Left lung (tissue), 10 donors: ENCODE results near the gene ZC3H12D. TPM values are rescaled to one million over a fixed set of nuclear protein-coding genes. Genes with fewer than 3 reads are reported as not detected.

Source experiments
- ATAC-seq: fragments of 200-7000 bp; cut with Tn5 transposase; one replicate; pipeline ENCODE4 v1.9.1; 2020; ENCODE audit warnings: moderate library complexity
- DNase-seq, 4 donors: peaks; one replicate each; pipeline ENCODE4 v3.0.0-alpha.2; 2013 to 2020
- H3K27ac ChIP-seq, 2 donors: fragments of 200-600 bp; sonication (generic) in 1 of 2; one replicate each; pipeline versions ENCODE4 v1.5.0 to v1.8.0; 2020 to 2021
- H3K27me3 ChIP-seq, 2 donors: fragments of 200-600 bp; sonication (generic) in 1 of 2; one replicate each; pipeline versions ENCODE4 v1.5.0 to v1.8.0; 2020 to 2021
- H3K36me3 ChIP-seq, 2 donors: fragments of 200-600 bp; sonication (generic) in 1 of 2; one replicate each; pipeline versions ENCODE4 v1.5.0 to v1.8.0; 2020 to 2021
- H3K4me1 ChIP-seq, 2 donors: fragments of 200-600 bp; one replicate each; pipeline ENCODE4 v1.8.0; 2021
- H3K4me3 ChIP-seq, 2 donors: fragments of 200-600 bp; sonication (generic) in 1 of 2; one replicate each; pipeline versions ENCODE4 v1.5.0 to v1.8.0; 2020 to 2021; ENCODE audit warnings: mild to moderate bottlenecking in 1 of 2
- H3K9me3 ChIP-seq, 2 donors: fragments of 200-600 bp; sonication (generic) in 1 of 2; one replicate each; pipeline versions ENCODE4 v1.5.0 to v1.8.0; 2020 to 2021
- intact Hi-C, 2 donors: fragments of 100-400 bp; cut with DNase I; formaldehyde crosslinking; loops; one replicate each; pipeline versions ENCODE4 v1.11.2 to v1.14.2; 2022
- polyA plus RNA-seq, 6 donors: library from polyadenylated mRNA; unstranded; fragments of 120-200 nt; gene quantifications; one replicate each; pipeline ENCODE4 v1.2.1, GENCODE V29; 2013; ENCODE audit not compliant: insufficient read length in 6 of 6
- total RNA-seq, 2 donors: library from RNA; stranded (reverse); fragmentation: NEBNext Ultra II Directional; extraction: Animal tissue kit (Norgen Biotek cat#: 25700); gene quantifications; one replicate each; pipeline ENCODE4 v1.2.1, GENCODE V29; 2021
- TF ChIP-seq, protein P1 (sequence below), 2 donors: fragments of 200-600 bp; sonication (generic) in 1 of 2; IDR thresholded peaks; one replicate each; pipeline versions ENCODE4 v1.5.0 to v1.8.0; 2021; ENCODE audit warnings: antibody characterized with exemption in 2 of 2
- donor health status: DM: no; HTN: yes; CAD: no.
- donor health status: DM: no; HTN: no; CAD: no.

Gene ZC3H12D
- total and polyA plus RNA-seq, 8 donors, result 0.45 to 4.1 (median 0.85) TPM

DNA sequence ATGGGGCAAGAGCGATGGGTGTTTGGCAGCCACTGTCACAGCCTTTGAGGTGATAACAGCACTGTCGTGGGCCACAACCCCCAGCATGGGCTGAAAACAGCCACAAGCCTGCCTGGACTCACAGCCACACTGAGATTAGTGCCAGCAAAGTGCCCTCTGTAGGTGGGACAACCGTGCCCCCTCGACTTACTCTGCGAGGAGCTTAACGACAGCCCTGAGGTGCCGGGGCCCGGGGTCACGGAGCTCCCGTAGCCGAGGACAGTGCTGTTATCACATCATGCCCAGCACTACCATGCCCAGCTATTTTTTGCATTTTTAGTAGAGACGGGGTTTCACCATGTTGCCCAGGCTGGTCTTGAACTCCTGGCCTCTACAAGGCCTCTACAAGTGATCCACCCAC lies 48.2 kb downstream of the ZC3H12D start:
- Histone ChIP-seq H3K27me3 (no peaks in the 10 kb centered on the region), H3K27ac (no peak overlapping the region), H3K4me1 (peaks cover 0 to 6% of the 10 kb centered on the region in 2 donors), H3K4me3 (no peak overlapping the region), H3K36me3 (no peaks in the 10 kb centered on the region), H3K9me3 (no peaks in the 10 kb centered on the region)
- DNase-seq (no peak), ATAC-seq (no peak)
- intact Hi-C loops, result loop anchor here in 1 of 2 donors (10.0 kb wide), 2 partner anchors 78 to 402 kb away; no protein-coding TSS in a partner anchor
- TF ChIP-seq, protein P1, sequence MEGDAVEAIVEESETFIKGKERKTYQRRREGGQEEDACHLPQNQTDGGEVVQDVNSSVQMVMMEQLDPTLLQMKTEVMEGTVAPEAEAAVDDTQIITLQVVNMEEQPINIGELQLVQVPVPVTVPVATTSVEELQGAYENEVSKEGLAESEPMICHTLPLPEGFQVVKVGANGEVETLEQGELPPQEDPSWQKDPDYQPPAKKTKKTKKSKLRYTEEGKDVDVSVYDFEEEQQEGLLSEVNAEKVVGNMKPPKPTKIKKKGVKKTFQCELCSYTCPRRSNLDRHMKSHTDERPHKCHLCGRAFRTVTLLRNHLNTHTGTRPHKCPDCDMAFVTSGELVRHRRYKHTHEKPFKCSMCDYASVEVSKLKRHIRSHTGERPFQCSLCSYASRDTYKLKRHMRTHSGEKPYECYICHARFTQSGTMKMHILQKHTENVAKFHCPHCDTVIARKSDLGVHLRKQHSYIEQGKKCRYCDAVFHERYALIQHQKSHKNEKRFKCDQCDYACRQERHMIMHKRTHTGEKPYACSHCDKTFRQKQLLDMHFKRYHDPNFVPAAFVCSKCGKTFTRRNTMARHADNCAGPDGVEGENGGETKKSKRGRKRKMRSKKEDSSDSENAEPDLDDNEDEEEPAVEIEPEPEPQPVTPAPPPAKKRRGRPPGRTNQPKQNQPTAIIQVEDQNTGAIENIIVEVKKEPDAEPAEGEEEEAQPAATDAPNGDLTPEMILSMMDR (IDR thresholded peaks at IDR 0.05), result no peak

DNA sequence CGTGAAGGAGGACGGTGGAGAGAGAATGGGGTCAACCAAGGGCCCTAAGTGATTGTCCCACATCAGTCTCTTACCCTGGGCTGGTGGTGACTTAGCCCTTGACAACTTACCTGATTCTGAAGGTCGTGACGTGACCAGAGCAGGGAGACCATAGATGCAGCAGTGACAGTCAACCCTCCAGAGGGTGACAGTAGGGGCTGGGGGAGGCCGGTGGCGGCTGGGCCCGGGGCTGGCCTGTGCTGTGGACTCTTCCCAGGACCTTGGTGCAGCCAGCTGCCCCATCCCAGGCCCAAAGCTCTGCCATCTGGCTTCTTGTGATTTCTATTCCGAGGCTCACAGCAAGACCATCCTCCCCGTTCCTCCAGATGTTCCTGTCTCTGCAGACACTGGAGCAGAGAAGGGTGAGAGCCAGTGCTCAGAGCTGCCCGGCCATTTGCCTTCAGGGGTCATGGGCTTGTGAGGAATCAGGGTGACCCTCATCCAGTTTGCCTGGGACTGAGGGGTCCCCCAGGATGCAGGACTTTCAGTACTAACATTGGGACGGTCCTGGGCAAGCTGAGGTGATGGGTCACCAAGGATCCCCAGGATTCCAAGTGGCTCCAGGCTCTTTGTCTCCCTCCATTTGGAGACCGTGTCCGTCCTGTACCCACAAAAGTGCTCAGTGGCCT lies 48.8 kb downstream of the ZC3H12D start:
- ATAC-seq, result no peak
- no peak overlapping the region for H3K27ac ChIP-seq
- TF ChIP-seq, protein P1 (IDR thresholded peaks at IDR 0.05), result no peak

DNA sequence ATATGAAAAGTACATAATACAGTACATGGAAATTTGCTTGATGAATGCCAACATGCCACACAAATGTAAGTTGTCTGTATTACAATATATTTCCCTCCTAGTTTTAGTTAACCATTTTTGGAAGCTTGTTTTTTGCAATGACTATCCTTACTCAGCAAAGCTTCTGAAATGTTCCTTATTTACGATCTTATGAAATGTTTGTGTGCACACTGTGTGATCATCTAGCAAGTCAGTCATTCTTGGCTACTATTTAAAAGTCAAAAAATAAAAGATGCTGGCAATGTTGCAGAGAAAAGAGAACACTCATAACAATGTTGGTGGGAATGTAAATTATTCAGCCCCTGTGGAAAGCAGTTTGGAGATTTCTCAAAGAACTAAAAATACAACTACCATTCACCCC lies 50.9 kb downstream of the ZC3H12D start:
- H3K4me3 ChIP-seq, result no peak overlapping the region
- H3K27me3 ChIP-seq, result no peaks in the 10 kb centered on the region
- no peak for ATAC-seq
- peaks cover 0 to 6% of the 10 kb centered on the region in 2 donors for H3K4me1 ChIP-seq
- DNase-seq, result no peak
- H3K27ac ChIP-seq, result no peak overlapping the region
- H3K36me3 ChIP-seq, result no peaks in the 10 kb centered on the region
- no peaks in the 10 kb centered on the region for H3K9me3 ChIP-seq
- TF ChIP-seq, protein P1 (IDR thresholded peaks at IDR 0.05), result no peak
- intact Hi-C loops, result loop anchor here in 1 of 2 donors (2.0 to 10.0 kb wide), 3 partner anchors 81 to 399 kb away; no protein-coding TSS in a partner anchor

More for the DNA sequence above, 48.8 kb downstream of the ZC3H12D start:
- Histone ChIP-seq H3K27me3 (no peaks in the 10 kb centered on the region), H3K9me3 (no peaks in the 10 kb centered on the region), H3K36me3 (no peaks in the 10 kb centered on the region), H3K4me3 (no peak overlapping the region), H3K4me1 (peaks cover 0 to 6% of the 10 kb centered on the region in 2 donors)
- no peak for DNase-seq
- intact Hi-C loops, result loop anchor here in 1 of 2 donors (10.0 kb wide), 2 partner anchors 79 to 401 kb away; no protein-coding TSS in a partner anchor

DNA sequence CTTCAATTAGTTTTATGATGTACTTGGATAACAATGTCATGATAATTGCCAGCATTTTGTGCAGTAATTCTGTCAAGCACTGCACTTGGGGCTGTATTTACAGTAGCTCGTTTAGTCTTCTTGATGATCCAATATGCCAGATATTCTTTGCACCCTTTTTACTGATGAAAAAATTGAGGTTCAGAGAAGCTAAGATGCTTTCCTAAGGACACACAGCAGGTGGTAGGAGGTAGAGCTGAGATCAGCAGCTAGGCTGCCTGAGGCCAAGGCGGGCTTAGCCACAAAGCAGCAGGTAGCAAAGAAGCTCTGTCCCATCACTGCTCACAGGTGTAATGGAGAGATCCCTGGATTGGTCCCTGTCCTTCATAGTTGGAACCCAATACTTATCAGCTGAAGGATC lies 51.4 kb downstream of the ZC3H12D start:
- intact Hi-C loops, result loop anchor here in 1 of 2 donors (2.0 to 10.0 kb wide), 3 partner anchors 81 to 399 kb away; no protein-coding TSS in a partner anchor
- no peak for ATAC-seq
- Histone ChIP-seq H3K4me3 (no peak overlapping the region), H3K9me3 (no peaks in the 10 kb centered on the region), H3K4me1 (peaks cover 0 to 6% of the 10 kb centered on the region in 2 donors), H3K27ac (no peak overlapping the region), H3K27me3 (no peaks in the 10 kb centered on the region), H3K36me3 (no peaks in the 10 kb centered on the region)
- no peak for DNase-seq
- TF ChIP-seq, protein P1 (IDR thresholded peaks at IDR 0.05), result no peak
